Aorta (tissue), 5 donors: Measurements from ENCODE around the gene CCL11. TPM values are rescaled to one million over a fixed set of nuclear protein-coding genes. Genes with fewer than 3 reads are reported as not detected.

Experiments
- ATAC-seq: fragments of 200-7000 bp; cut with Tn5 transposase; one replicate; pipeline ENCODE4 v1.9.1; 2022; ENCODE audit warnings: moderate library complexity; ENCODE audit not compliant: low FRiP score
- DNase-seq, 2 donors: peaks; one replicate each; pipeline ENCODE4 v3.0.0-alpha.2; 2020
- H3K27ac ChIP-seq, 2 donors: one replicate each; pipeline ENCODE4 v1.5.1; 2013; ENCODE audit warnings: low read length in 2 of 2, mild to moderate bottlenecking in 2 of 2, moderate library complexity in 2 of 2, control low read depth in 1 of 2, inconsistent platforms in 1 of 2, low read depth in 1 of 2
- H3K27me3 ChIP-seq, 2 donors: one replicate each; pipeline ENCODE4 v1.6.1; 2013; ENCODE audit warnings: control low read depth in 1 of 2, low read length in 1 of 2, mild to moderate bottlenecking in 1 of 2, moderate library complexity in 1 of 2; ENCODE audit not compliant: insufficient read depth in 2 of 2, control insufficient read depth in 1 of 2
- H3K36me3 ChIP-seq, 2 donors: one replicate each; pipeline ENCODE4 v1.6.1; 2013; ENCODE audit warnings: control low read depth in 1 of 2, low read length in 1 of 2, mild to moderate bottlenecking in 1 of 2; ENCODE audit not compliant: insufficient read depth in 2 of 2, control insufficient read depth in 1 of 2
- H3K4me1 ChIP-seq, 2 donors: one replicate each; pipeline ENCODE4 v1.6.1; 2013; ENCODE audit warnings: low read length in 2 of 2, control low read depth in 1 of 2, mild to moderate bottlenecking in 1 of 2, moderate library complexity in 1 of 2; ENCODE audit not compliant: insufficient read depth in 2 of 2, control insufficient read depth in 1 of 2
- H3K4me3 ChIP-seq, 2 donors: one replicate each; pipeline ENCODE4 v1.5.1; 2013; ENCODE audit warnings: low read length in 2 of 2, control low read depth in 1 of 2, mild to moderate bottlenecking in 1 of 2
- H3K9me3 ChIP-seq: one replicate; pipeline ENCODE4 v1.6.1; 2013; ENCODE audit warnings: mild to moderate bottlenecking, low read length; ENCODE audit not compliant: control insufficient read depth
- WGBS, 2 donors: extraction: QIAGEN DNeasy Blood & Tissue Kit; methylation state at CpG; one replicate each; pipeline ENCODE4 v1.1.7; 2013; 5-methylcytosine and 5-hydroxymethylcytosine counted together
- intact Hi-C, 2 donors: fragments of 100-400 bp; cut with DNase I; formaldehyde crosslinking; loops; one replicate each; pipeline versions ENCODE4 v1.14.2 to v1.15.0; 2022
- polyA plus RNA-seq, 2 donors: library from polyadenylated mRNA; stranded (reverse); fragments of 200-250 nt; gene quantifications; one replicate each; pipeline ENCODE4 v1.2.3, GENCODE V29; 2013
- total RNA-seq, 2 donors: library from RNA; stranded (reverse); fragmentation: NEBNext Ultra II Directional; extraction: Animal tissue kit (Norgen Biotek cat#: 25700); gene quantifications; one replicate each; pipeline ENCODE4 v1.2.1, GENCODE V29; 2021
- donor health status: healthy with polysubstance abuse.
- donor health status: Bipolar disorder and iron deficiency.
- donor health status: DM: no; HTN: no; CAD: no.
- donor health status: DM: no; HTN: no; CAD: no.
- donor health status: DM: yes; HTN: yes; CAD: no.

The CCL11 gene
- total and polyA plus RNA-seq, 4 donors = not detected

GRCh38 chr17:34299027-34299426, 13.5 kb downstream of the CCL11 start:
- H3K36me3 ChIP-seq = no peaks in the 10 kb centered on the region
- ATAC-seq (no peak), DNase-seq (no peak)
- intact Hi-C loops = no loop called here
- H3K9me3 ChIP-seq = peaks cover 2% of the 10 kb centered on the region
- no peaks in the 10 kb centered on the region for H3K4me1 ChIP-seq
- H3K27ac ChIP-seq = no peak overlapping the region
- H3K4me3 ChIP-seq = no peak overlapping the region
- H3K27me3 ChIP-seq = peaks cover 0 to 4% of the 10 kb centered on the region in 2 donors
- 84 to 86% methylated on average over 2 of the region's 2 CpGs for WGBS, 2 donors

GRCh38 chr17:34299956-34300577, 14.5 kb downstream of the CCL11 start:
- Histone ChIP-seq H3K9me3 (peaks cover 2% of the 10 kb centered on the region), H3K4me1 (no peaks in the 10 kb centered on the region), H3K4me3 (no peak overlapping the region), H3K27me3 (peaks cover 0 to 4% of the 10 kb centered on the region in 2 donors), H3K27ac (no peak overlapping the region), H3K36me3 (no peaks in the 10 kb centered on the region)
- ATAC-seq (no peak), DNase-seq (no peak)
- WGBS, 2 donors = 72% methylated on average over 3 of the region's 3 CpGs
- intact Hi-C loops = loop anchor here in 1 of 2 donors (5.0 kb wide), 1 partner anchor 48 kb away; no protein-coding TSS in a partner anchor

DNA sequence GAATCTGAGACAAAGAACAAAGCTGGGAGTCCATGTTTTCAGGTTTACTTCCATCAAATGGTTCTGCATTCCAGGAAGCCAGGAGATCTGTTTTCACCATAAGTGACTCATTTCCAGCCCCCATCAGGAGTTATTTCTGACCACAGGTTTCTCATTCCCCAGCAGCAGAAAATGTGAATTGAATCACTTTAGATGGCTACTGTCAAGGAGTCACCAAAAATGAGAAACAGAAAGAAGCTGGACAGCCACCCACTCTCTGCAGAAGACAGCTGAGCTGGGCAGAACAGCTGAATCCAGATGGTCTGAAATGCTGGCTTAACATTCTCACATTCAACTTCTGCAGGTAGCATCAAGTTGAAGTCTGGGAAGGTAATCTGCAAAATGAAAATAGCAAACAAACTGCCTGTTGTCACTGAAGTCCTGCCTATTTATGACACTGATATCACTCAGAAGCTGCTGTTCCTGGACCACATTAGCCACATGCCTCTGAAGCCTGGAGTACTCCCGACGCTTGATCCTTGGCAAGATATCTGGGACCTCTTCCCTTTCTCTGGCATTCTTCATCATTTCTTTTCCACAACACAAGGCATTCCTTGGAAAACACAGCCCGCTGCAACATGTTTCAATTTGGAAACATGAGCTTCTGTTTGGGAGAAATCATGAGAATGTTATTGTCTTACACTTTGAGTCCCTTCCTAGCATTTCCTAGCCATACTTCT, 15.3 kb downstream of the CCL11 start:
- WGBS, 2 donors = 70 to 81% methylated on average over 3 of the region's 3 CpGs
- peaks cover 2% of the 10 kb centered on the region for H3K9me3 ChIP-seq
- intact Hi-C loops = loop anchor here in 1 of 2 donors (5.0 kb wide), 1 partner anchor 49 kb away; no protein-coding TSS in a partner anchor
- H3K27ac ChIP-seq = no peak overlapping the region
- H3K4me1 ChIP-seq = no peaks in the 10 kb centered on the region
- ATAC-seq = no peak
- no peaks in the 10 kb centered on the region for H3K36me3 ChIP-seq
- DNase-seq = no peak
- no peak overlapping the region for H3K4me3 ChIP-seq
- H3K27me3 ChIP-seq = peaks cover 0 to 4% of the 10 kb centered on the region in 2 donors

DNA sequence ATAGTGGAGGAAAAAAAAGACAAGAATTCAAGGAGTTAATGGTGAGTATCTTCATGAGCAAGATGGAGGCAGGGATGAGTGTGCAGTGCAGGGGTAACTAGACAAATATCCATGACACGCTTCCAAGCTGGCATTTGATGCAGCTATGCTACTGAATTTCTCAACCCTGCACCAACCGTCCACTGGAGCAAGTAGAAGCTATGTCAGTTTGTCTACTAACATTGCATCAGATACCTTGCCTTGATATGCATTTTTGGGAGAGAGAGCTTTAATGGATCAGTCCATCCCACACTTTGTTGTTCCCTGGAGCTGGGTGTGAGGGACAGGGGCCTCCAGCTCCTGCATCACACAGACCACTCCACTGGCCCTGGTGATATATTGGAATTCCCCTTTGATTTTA, 16.4 kb downstream of the CCL11 start:
- peaks cover 0 to 4% of the 10 kb centered on the region in 2 donors for H3K27me3 ChIP-seq
- no peak for ATAC-seq
- H3K36me3 ChIP-seq = no peaks in the 10 kb centered on the region
- H3K4me3 ChIP-seq = no peak overlapping the region
- 70 to 76% methylated on average over 2 of the region's 2 CpGs for WGBS, 2 donors
- H3K9me3 ChIP-seq = peaks cover 2% of the 10 kb centered on the region
- peaks cover 0 to 1% of the 10 kb centered on the region in 2 donors for H3K4me1 ChIP-seq
- no peak overlapping the region for H3K27ac ChIP-seq
- no peak for DNase-seq
- intact Hi-C loops = loop anchor here in 1 of 2 donors (5.0 kb wide), 1 partner anchor 50 kb away; no protein-coding TSS in a partner anchor

- no peak for ATAC-seq
- peaks cover 2% of the 10 kb centered on the region for H3K9me3 ChIP-seq
- H3K4me1 ChIP-seq = peaks cover 0 to 1% of the 10 kb centered on the region in 2 donors
- no peak for DNase-seq
- H3K27ac ChIP-seq = no peak overlapping the region
- intact Hi-C loops = loop anchor here in 1 of 2 donors (5.0 kb wide), 1 partner anchor 50 kb away; no protein-coding TSS in a partner anchor
- WGBS, 2 donors = 79 to 86% methylated on average over 1 of the region's 1 CpG
- no peak overlapping the region for H3K4me3 ChIP-seq
- H3K27me3 ChIP-seq = peaks cover 0 to 4% of the 10 kb centered on the region in 2 donors
- H3K36me3 ChIP-seq = no peaks in the 10 kb centered on the region
These were observed 17.1 kb downstream of the CCL11 start for GRCh38 chr17:34302636-34303035.

DNA sequence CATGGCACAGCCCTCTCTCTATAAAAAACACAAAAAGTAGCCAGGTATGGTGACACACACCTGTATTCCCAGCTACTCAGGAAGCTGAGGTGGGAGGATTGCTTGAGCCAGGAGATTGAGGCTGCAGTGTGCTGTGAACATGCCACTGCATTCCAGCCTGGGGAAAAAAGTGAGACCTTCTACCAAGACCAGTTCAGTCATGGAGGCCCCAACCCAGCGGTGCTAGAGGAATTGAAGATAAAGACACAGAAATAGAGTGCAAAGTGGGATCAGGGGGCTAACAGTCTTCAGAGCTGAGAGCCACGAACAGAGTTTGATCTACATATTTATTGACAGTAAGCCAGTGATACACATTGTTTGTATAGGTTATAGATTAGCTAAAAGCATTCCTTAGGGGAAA, 18.1 kb downstream of the CCL11 start:
- no peak overlapping the region for H3K27ac ChIP-seq
- no peaks in the 10 kb centered on the region for H3K36me3 ChIP-seq
- intact Hi-C loops = loop anchor here in 1 of 2 donors (5.0 kb wide), 1 partner anchor 51 kb away; no protein-coding TSS in a partner anchor
- no peak overlapping the region for H3K4me3 ChIP-seq
- H3K9me3 ChIP-seq = peaks cover under 1% of the 10 kb centered on the region
- DNase-seq (no peak), ATAC-seq (no peak)
- WGBS, 2 donors = 84 to 91% methylated on average over 2 of the region's 2 CpGs
- peaks cover 0 to 1% of the 10 kb centered on the region in 2 donors for H3K4me1 ChIP-seq
- H3K27me3 ChIP-seq = peaks cover 0 to 2% of the 10 kb centered on the region in 2 donors

DNA sequence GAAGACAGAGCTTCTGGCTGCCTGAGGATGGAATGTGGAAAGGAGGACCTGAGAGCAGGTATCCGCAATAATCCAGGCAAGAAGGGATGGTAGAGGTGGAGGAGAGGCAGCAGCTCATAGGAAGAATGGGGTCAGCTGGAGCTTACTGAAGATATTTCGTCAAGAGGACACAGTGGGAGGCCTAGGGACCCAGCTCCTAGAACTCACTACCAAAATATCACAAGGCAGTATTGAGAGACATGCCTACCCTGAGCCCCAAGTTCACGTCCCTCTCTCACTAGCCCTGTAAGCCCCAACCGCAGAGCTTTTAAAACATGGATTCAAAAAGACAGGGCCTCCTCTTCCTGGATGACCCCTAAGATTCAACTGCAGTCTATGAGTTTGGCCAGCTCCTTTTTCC, 19.5 kb downstream of the CCL11 start:
- Histone ChIP-seq H3K27ac (no peak overlapping the region), H3K27me3 (no peaks in the 10 kb centered on the region), H3K9me3 (no peaks in the 10 kb centered on the region), H3K36me3 (no peaks in the 10 kb centered on the region), H3K4me3 (no peak overlapping the region), H3K4me1 (peaks cover 0 to 1% of the 10 kb centered on the region in 2 donors)
- ATAC-seq = no peak
- WGBS, 2 donors = 95 to 96% methylated on average over 4 of the region's 4 CpGs
- DNase-seq = no peak
- intact Hi-C loops = loop anchor here in 1 of 2 donors (5.0 kb wide), 2 partner anchors 58 to 103 kb away; no protein-coding TSS in a partner anchor

GRCh38 chr17:34305606-34306005, 20.1 kb downstream of the CCL11 start:
- peaks cover 0 to 1% of the 10 kb centered on the region in 2 donors for H3K4me1 ChIP-seq
- no peak for DNase-seq
- intact Hi-C loops = loop anchor here (2.0 to 5.0 kb wide), 3 partner anchors 58 to 105 kb away; no protein-coding TSS in a partner anchor

More at GRCh38 chr17:34305606-34306005, 20.1 kb downstream of the CCL11 start:
- no peak overlapping the region for H3K27ac ChIP-seq
- ATAC-seq = no peak
- no peak overlapping the region for H3K4me3 ChIP-seq
- no peaks in the 10 kb centered on the region for H3K36me3 ChIP-seq
- no peaks in the 10 kb centered on the region for H3K9me3 ChIP-seq
- H3K27me3 ChIP-seq = no peaks in the 10 kb centered on the region
